Ishikawa (cell line): ENCODE data around the gene SCN4B.

Experiments
- NFIC ChIP-seq: IDR thresholded peaks from 2 replicates; pipeline ENCODE4 v1.6.1; 2012
- TF ChIP-seq, protein P1 (sequence below): IDR thresholded peaks from 2 replicates; pipeline ENCODE4 v1.6.1; 2012; ENCODE audit warnings: low read depth, mild to moderate bottlenecking

DNA sequence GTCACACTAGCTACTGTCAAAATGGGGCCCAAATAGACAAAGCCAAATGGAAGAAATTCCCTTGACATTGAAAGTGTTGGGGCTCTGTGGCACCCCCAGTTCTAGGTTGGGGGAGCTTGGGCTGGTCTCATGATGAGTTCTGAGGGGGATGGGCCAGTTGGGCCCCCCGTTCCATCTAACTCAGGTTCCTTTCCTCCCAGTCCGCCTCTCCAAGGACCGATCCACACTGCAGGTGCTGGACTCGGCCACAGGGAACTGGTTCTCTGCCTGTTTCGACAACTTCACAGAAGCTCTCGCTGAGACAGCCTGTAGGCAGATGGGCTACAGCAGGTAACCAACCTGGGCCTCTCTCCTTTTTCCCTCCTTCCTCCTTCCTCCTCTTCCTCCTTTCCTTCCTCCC lies 48.1 kb downstream of the SCN4B start:
- no peak for TF ChIP-seq NFIC
- TF ChIP-seq, protein P1, sequence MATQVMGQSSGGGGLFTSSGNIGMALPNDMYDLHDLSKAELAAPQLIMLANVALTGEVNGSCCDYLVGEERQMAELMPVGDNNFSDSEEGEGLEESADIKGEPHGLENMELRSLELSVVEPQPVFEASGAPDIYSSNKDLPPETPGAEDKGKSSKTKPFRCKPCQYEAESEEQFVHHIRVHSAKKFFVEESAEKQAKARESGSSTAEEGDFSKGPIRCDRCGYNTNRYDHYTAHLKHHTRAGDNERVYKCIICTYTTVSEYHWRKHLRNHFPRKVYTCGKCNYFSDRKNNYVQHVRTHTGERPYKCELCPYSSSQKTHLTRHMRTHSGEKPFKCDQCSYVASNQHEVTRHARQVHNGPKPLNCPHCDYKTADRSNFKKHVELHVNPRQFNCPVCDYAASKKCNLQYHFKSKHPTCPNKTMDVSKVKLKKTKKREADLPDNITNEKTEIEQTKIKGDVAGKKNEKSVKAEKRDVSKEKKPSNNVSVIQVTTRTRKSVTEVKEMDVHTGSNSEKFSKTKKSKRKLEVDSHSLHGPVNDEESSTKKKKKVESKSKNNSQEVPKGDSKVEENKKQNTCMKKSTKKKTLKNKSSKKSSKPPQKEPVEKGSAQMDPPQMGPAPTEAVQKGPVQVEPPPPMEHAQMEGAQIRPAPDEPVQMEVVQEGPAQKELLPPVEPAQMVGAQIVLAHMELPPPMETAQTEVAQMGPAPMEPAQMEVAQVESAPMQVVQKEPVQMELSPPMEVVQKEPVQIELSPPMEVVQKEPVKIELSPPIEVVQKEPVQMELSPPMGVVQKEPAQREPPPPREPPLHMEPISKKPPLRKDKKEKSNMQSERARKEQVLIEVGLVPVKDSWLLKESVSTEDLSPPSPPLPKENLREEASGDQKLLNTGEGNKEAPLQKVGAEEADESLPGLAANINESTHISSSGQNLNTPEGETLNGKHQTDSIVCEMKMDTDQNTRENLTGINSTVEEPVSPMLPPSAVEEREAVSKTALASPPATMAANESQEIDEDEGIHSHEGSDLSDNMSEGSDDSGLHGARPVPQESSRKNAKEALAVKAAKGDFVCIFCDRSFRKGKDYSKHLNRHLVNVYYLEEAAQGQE, result no peak
